Kidney (tissue), 14 donors: Measurements from ENCODE around the gene EMC9. TPM values are rescaled to one million over a fixed set of nuclear protein-coding genes. Genes with fewer than 3 reads are reported as not detected.

ENCODE experiments used
- DNase-seq, 5 donors: peaks; one replicate each; pipeline ENCODE4 v3.0.0-alpha.2; 2013 to 2020
- FAIRE-seq: peaks from 2 replicates; lab custom pipeline; 2012; peaks lifted over from hg19 to GRCh38; lab: Jason Lieb, UNC
- H3K27ac ChIP-seq, 2 donors: one replicate each; pipeline ENCODE4 v1.7.0; 2013; ENCODE audit warnings: low read depth in 2 of 2, low read length in 2 of 2, inconsistent platforms in 1 of 2
- H3K27me3 ChIP-seq: one replicate; pipeline ENCODE4 v1.7.1; 2013; ENCODE audit warnings: low read length, inconsistent platforms; ENCODE audit not compliant: control insufficient read depth, insufficient read depth
- H3K36me3 ChIP-seq, 3 donors: one replicate each; pipeline versions ENCODE4 v1.7.0 to v1.7.1; 2013; ENCODE audit warnings: low read length in 3 of 3, control low read depth in 1 of 3, inconsistent platforms in 1 of 3; ENCODE audit not compliant: insufficient read depth in 3 of 3, control insufficient read depth in 2 of 3
- H3K4me1 ChIP-seq, 3 donors: one replicate each; pipeline versions ENCODE4 v1.7.0 to v1.7.1; 2013; ENCODE audit warnings: low read length in 3 of 3, inconsistent platforms in 1 of 3, low read depth in 1 of 3; ENCODE audit not compliant: control insufficient read depth in 2 of 3, insufficient read depth in 2 of 3
- H3K4me3 ChIP-seq, 3 donors: one replicate each; pipeline versions ENCODE4 v1.7.0 to v1.8.1; 2013; ENCODE audit warnings: low read length in 3 of 3, control low read depth in 1 of 3, inconsistent platforms in 1 of 3
- H3K9ac ChIP-seq, 3 donors: one replicate each; pipeline versions ENCODE4 v1.7.0 to v1.7.1; 2013; ENCODE audit warnings: low read length in 3 of 3, control low read depth in 1 of 3, inconsistent platforms in 1 of 3
- H3K9me3 ChIP-seq, 3 donors: one replicate each; pipeline versions ENCODE4 v1.7.0 to v1.7.1; 2013; ENCODE audit warnings: low read length in 3 of 3, control low read depth in 1 of 3, inconsistent platforms in 1 of 3; ENCODE audit not compliant: control insufficient read depth in 2 of 3, insufficient read depth in 1 of 3
- intact Hi-C: fragments of 100-400 bp; cut with DNase I; formaldehyde crosslinking; loops from one replicate; pipeline ENCODE4 v1.11.1; 2022
- polyA plus RNA-seq: library from polyadenylated mRNA; stranded (reverse); fragments of 350-450 nt; fragmentation: Illumina TruSeq; extraction: RNeasy Lipid Tissue Mini Kit (QIAGEN cat#74804); gene quantifications from one replicate; pipeline ENCODE4 v1.2.3, GENCODE V29; 2014; ENCODE audit warnings: low read depth, low replicate concordance; ENCODE audit not compliant: insufficient read depth
- total RNA-seq: library from RNA; stranded (reverse); fragmentation: NEBNext Ultra II Directional; extraction: Animal tissue kit (Norgen Biotek cat#: 25700); gene quantifications from one replicate; pipeline ENCODE4 v1.2.1, GENCODE V29; 2021
- TF ChIP-seq, protein P1 (sequence below): IDR thresholded peaks from 3 replicates; pipeline ENCODE4 v1.5.1; 2012; ENCODE audit warnings: mild to moderate bottlenecking, moderate library complexity, borderline replicate concordance; ENCODE audit not compliant: insufficient read depth; ENCODE audit errors: extremely low read depth
- donor health status: control.
- donor health status: control.
- donor health status: control.
- donor health status: control.
- donor health status: control.
- donor health status: DM: yes; HTN: yes; CAD: no.
- donor health status: Normal renal cell carcinoma (clear cell type).

The EMC9 gene
- total and polyA plus RNA-seq, 2 donors from 2014 or later, result 22.1 to 62.5 TPM

- no peaks in the 10 kb centered on the region for H3K27me3 ChIP-seq
- no peaks in the 10 kb centered on the region for H3K9me3 ChIP-seq
- H3K9ac ChIP-seq, result peak overlapping the region in 1 of 3 donors; percentile 20
- H3K4me3 ChIP-seq, result no peak overlapping the region
- H3K27ac ChIP-seq, result peak overlapping the region; percentile 71 to 99
- no peak for FAIRE-seq
- TF ChIP-seq, protein P1, sequence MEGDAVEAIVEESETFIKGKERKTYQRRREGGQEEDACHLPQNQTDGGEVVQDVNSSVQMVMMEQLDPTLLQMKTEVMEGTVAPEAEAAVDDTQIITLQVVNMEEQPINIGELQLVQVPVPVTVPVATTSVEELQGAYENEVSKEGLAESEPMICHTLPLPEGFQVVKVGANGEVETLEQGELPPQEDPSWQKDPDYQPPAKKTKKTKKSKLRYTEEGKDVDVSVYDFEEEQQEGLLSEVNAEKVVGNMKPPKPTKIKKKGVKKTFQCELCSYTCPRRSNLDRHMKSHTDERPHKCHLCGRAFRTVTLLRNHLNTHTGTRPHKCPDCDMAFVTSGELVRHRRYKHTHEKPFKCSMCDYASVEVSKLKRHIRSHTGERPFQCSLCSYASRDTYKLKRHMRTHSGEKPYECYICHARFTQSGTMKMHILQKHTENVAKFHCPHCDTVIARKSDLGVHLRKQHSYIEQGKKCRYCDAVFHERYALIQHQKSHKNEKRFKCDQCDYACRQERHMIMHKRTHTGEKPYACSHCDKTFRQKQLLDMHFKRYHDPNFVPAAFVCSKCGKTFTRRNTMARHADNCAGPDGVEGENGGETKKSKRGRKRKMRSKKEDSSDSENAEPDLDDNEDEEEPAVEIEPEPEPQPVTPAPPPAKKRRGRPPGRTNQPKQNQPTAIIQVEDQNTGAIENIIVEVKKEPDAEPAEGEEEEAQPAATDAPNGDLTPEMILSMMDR, result no peak
- intact Hi-C loops, result no loop called here
- H3K4me1 ChIP-seq, result peaks cover 0 to 20% (median 11%) of the 10 kb centered on the region in 3 donors
- no peak for DNase-seq
- peaks cover 11 to 57% (median 44%) of the 10 kb centered on the region in 3 donors for H3K36me3 ChIP-seq
Observed at GRCh38 chr14:24160499-24160849, 19.1 kb upstream of the EMC9 start.

GRCh38 chr14:24159777-24160498 is 18.5 kb upstream of the EMC9 start:
- peak overlapping the region in 1 of 2 donors; percentile 99 for H3K27ac ChIP-seq
- H3K4me3 ChIP-seq, result no peak overlapping the region
- no peak overlapping the region for H3K9ac ChIP-seq
- H3K9me3 ChIP-seq, result no peaks in the 10 kb centered on the region
- DNase-seq (no peak), FAIRE-seq (no peak)
- intact Hi-C loops, result no loop called here
- H3K36me3 ChIP-seq, result peaks cover 9 to 57% (median 44%) of the 10 kb centered on the region in 3 donors
- H3K27me3 ChIP-seq, result no peaks in the 10 kb centered on the region
- TF ChIP-seq, protein P1, result no peak
- peaks cover 0 to 20% (median 11%) of the 10 kb centered on the region in 3 donors for H3K4me1 ChIP-seq

DNA sequence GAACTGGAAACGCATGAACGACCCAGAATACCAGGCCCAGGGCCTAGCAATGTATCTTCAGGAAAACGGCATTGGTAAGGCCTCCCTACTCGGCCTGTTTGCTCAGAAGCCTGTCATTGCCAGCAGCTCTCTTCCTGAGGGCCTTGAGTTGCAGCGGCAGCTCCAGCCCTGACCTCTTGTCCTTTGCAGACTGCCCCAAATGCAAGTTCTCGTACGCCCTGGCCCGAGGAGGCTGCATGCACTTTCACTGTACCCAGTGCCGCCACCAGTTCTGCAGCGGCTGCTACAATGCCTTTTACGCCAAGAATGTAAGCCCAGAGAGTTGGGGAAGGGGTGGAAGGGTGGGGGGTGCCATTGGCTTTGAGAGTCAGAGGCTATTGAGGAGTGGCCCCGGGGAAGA is 15.9 kb upstream of the EMC9 start:
- intact Hi-C loops, result no loop called here
- no peak for FAIRE-seq
- Histone ChIP-seq H3K36me3 (peaks cover 6 to 47% (median 35%) of the 10 kb centered on the region in 3 donors), H3K4me1 (peaks cover 0 to 11% (median 11%) of the 10 kb centered on the region in 3 donors), H3K9me3 (no peaks in the 10 kb centered on the region), H3K4me3 (no peak overlapping the region), H3K27me3 (no peaks in the 10 kb centered on the region), H3K27ac (no peak overlapping the region), H3K9ac (no peak overlapping the region)
- no peak for DNase-seq
- TF ChIP-seq, protein P1, result no peak
